Trophoblast cell (in vitro differentiated cells and primary cell): Measurements from ENCODE around the gene OR2T8.

ENCODE experiments used
- DNase-seq, 2 donors: peaks; one replicate each; pipeline ENCODE4 v3.0.0-alpha.2; 2016
- H2AFZ ChIP-seq: 2 replicates; pipeline ENCODE4 v1.6.1; 2013; ENCODE audit warnings: low read length, moderate library complexity, mild to moderate bottlenecking; ENCODE audit not compliant: insufficient read depth, poor library complexity
- H2AK5ac ChIP-seq: 2 replicates; pipeline ENCODE4 v1.6.1; 2013; ENCODE audit warnings: mild to moderate bottlenecking, low read length
- H2BK120ac ChIP-seq: 2 replicates; pipeline ENCODE4 v1.6.1; 2013; ENCODE audit warnings: low read length, mild to moderate bottlenecking, moderate library complexity; ENCODE audit not compliant: insufficient read depth, poor library complexity
- H2BK12ac ChIP-seq: 2 replicates; pipeline ENCODE4 v1.6.1; 2013; ENCODE audit warnings: mild to moderate bottlenecking, low read length, moderate library complexity
- H2BK5ac ChIP-seq: 2 replicates; pipeline ENCODE4 v1.6.1; 2013; ENCODE audit warnings: low read length, low read depth, moderate library complexity, mild to moderate bottlenecking; ENCODE audit not compliant: poor library complexity
- H3K14ac ChIP-seq: 2 replicates; pipeline ENCODE4 v1.6.1; 2013; ENCODE audit warnings: mild to moderate bottlenecking, low read length
- H3K18ac ChIP-seq: 2 replicates; pipeline ENCODE4 v1.6.1; 2013; ENCODE audit warnings: mild to moderate bottlenecking, low read length
- H3K23ac ChIP-seq: 2 replicates; pipeline ENCODE4 v1.6.1; 2013; ENCODE audit warnings: low read length
- H3K27ac ChIP-seq: 2 replicates; pipeline ENCODE4 v1.5.1; 2013; ENCODE audit warnings: low read depth, mild to moderate bottlenecking, inconsistent platforms, low read length, moderate library complexity
- H3K27me3 ChIP-seq: 2 replicates; pipeline ENCODE4 v1.6.1; 2013; ENCODE audit warnings: inconsistent platforms, mild to moderate bottlenecking, low read length, moderate library complexity; ENCODE audit not compliant: insufficient read depth
- H3K36me3 ChIP-seq, 2 experiments: 1 replicate in 1 of 2; 2 replicates in 1 of 2; pipeline ENCODE4 v1.6.1; 2013; ENCODE audit warnings: low read length in 2 of 2, mild to moderate bottlenecking in 2 of 2, moderate library complexity in 1 of 2; ENCODE audit not compliant: insufficient read depth in 2 of 2, control insufficient read depth in 1 of 2
- H3K4ac ChIP-seq: 2 replicates; pipeline ENCODE4 v1.6.1; 2013; ENCODE audit warnings: low read depth, mild to moderate bottlenecking, low read length, moderate library complexity
- H3K4me1 ChIP-seq, 2 experiments: 1 replicate in 1 of 2; 2 replicates in 1 of 2; pipeline ENCODE4 v1.6.1; 2013; ENCODE audit warnings: low read length in 2 of 2, mild to moderate bottlenecking in 2 of 2, moderate library complexity in 1 of 2; ENCODE audit not compliant: insufficient read depth in 2 of 2, control insufficient read depth in 1 of 2
- H3K4me2 ChIP-seq: 2 replicates; pipeline ENCODE4 v1.6.1; 2013; ENCODE audit warnings: inconsistent platforms, mild to moderate bottlenecking, low read length, moderate library complexity
- H3K4me3 ChIP-seq: 2 replicates; pipeline ENCODE4 v1.5.1; 2013; ENCODE audit warnings: mild to moderate bottlenecking, low read depth, low read length, inconsistent platforms
- H3K79me1 ChIP-seq: one replicate; pipeline ENCODE4 v1.6.1; 2013; ENCODE audit warnings: low read length
- H3K79me2 ChIP-seq: 2 replicates; pipeline ENCODE4 v1.6.1; 2013; ENCODE audit warnings: low read length, mild to moderate bottlenecking; ENCODE audit not compliant: control insufficient read depth, insufficient read depth, poor library complexity
- H3K9ac ChIP-seq: 2 replicates; pipeline ENCODE4 v1.6.1; 2013; ENCODE audit warnings: mild to moderate bottlenecking, low read length
- H3K9me3 ChIP-seq: 2 replicates; pipeline ENCODE4 v1.6.1; 2013; ENCODE audit warnings: low read depth, mild to moderate bottlenecking, control low read depth, inconsistent platforms, low read length; ENCODE audit not compliant: insufficient read depth
- H4K12ac ChIP-seq: 2 replicates; pipeline ENCODE4 v1.6.1; 2013; ENCODE audit warnings: low read depth, mild to moderate bottlenecking, low read length, moderate library complexity
- H4K8ac ChIP-seq: 2 replicates; pipeline ENCODE4 v1.6.1; 2013; ENCODE audit warnings: low read depth, mild to moderate bottlenecking, low read length, moderate library complexity
- H4K91ac ChIP-seq: one replicate; pipeline ENCODE4 v1.6.1; 2013; ENCODE audit warnings: low read depth, mild to moderate bottlenecking, low read length, moderate library complexity
- WGBS: extraction: QIAGEN DNeasy Blood & Tissue Kit; methylation state at CpG from one replicate; pipeline ENCODE4 v1.1.7; 2013; ENCODE audit warnings: missing lambda C conversion rate; ENCODE audit not compliant: insufficient read length, insufficient coverage; ENCODE audit errors: extremely low coverage; 5-methylcytosine and 5-hydroxymethylcytosine counted together

Gene OR2T8

DNA sequence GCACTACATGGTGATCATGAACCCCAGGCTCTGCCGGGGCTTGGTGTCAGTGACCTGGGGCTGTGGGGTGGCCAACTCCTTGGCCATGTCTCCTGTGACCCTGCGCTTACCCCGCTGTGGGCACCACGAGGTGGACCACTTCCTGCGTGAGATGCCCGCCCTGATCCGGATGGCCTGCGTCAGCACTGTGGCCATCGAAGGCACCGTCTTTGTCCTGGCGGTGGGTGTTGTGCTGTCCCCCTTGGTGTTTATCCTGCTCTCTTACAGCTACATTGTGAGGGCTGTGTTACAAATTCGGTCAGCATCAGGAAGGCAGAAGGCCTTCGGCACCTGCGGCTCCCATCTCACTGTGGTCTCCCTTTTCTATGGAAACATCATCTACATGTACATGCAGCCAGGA, 24.1 kb upstream of the OR2T8 start:
- no peak overlapping the region for H3K14ac ChIP-seq
- no peak overlapping the region for H2AFZ ChIP-seq
- peaks cover 7% of the 10 kb centered on the region for H3K9me3 ChIP-seq
- no peak overlapping the region for H3K18ac ChIP-seq
- H2BK5ac ChIP-seq, result no peak overlapping the region
- no peak overlapping the region for H3K27ac ChIP-seq
- H4K12ac ChIP-seq, result no peak overlapping the region
- DNase-seq, result no peak
- no peak overlapping the region for H2BK12ac ChIP-seq
- H4K8ac ChIP-seq, result no peak overlapping the region
- no peak overlapping the region for H2AK5ac ChIP-seq
- H3K27me3 ChIP-seq, result no peaks in the 10 kb centered on the region
- no peak overlapping the region for H3K4me2 ChIP-seq
- H3K4me3 ChIP-seq, result no peak overlapping the region
- H3K79me2 ChIP-seq, result no peaks in the 10 kb centered on the region
- H4K91ac ChIP-seq, result no peak overlapping the region
- WGBS, result no CpG with 5 or more reads among the region's 14 CpGs
- H2BK120ac ChIP-seq, result no peak overlapping the region
- H3K4me1 ChIP-seq, result no peaks in the 10 kb centered on the region
- H3K4ac ChIP-seq, result no peak overlapping the region
- H3K9ac ChIP-seq, result no peak overlapping the region
- H3K36me3 ChIP-seq, result no peaks in the 10 kb centered on the region
- H3K23ac ChIP-seq, result no peak overlapping the region
- no peaks in the 10 kb centered on the region for H3K79me1 ChIP-seq

DNA sequence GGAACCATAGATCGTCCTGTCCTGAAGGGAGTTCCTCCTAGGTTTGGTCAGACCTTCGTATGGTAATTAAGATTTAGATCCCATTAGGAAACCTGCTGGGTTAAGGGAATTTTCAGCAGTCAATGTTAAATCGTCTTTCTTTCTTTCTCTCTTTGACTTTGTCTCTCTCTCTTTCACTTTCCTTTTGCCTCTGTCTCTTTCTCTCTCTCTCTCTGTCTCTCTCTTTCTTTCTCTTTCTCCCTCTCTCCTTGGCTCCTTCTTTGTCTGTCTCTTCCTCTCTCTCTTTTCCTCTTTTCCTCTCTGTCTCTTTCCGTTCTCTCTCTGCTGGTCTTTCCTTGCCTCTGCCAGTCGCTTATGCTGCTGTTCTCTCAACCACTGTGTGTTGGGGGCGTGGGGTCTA, 15.9 kb upstream of the OR2T8 start:
- no peak overlapping the region for H3K9ac ChIP-seq
- no peak overlapping the region for H2BK120ac ChIP-seq
- no peak overlapping the region for H4K8ac ChIP-seq
- H3K27ac ChIP-seq, result no peak overlapping the region
- H3K4me3 ChIP-seq, result no peak overlapping the region
- H4K12ac ChIP-seq, result no peak overlapping the region
- peaks cover 1% of the 10 kb centered on the region for H3K9me3 ChIP-seq
- no CpG with 5 or more reads among the region's 6 CpGs for WGBS
- no peak overlapping the region for H2BK12ac ChIP-seq
- no peak overlapping the region for H3K18ac ChIP-seq
- H3K23ac ChIP-seq, result no peak overlapping the region
- H2AFZ ChIP-seq, result no peak overlapping the region
- H4K91ac ChIP-seq, result no peak overlapping the region
- no peaks in the 10 kb centered on the region for H3K27me3 ChIP-seq
- no peak overlapping the region for H2AK5ac ChIP-seq
- H2BK5ac ChIP-seq, result no peak overlapping the region
- no peak overlapping the region for H3K14ac ChIP-seq
- no peaks in the 10 kb centered on the region for H3K36me3 ChIP-seq
- DNase-seq, result no peak
- H3K4me2 ChIP-seq, result no peak overlapping the region
- H3K4me1 ChIP-seq, result peaks cover 2 to 7% of the 10 kb centered on the region in 2 experiments
- no peak overlapping the region for H3K4ac ChIP-seq
- H3K79me2 ChIP-seq, result no peaks in the 10 kb centered on the region
- H3K79me1 ChIP-seq, result no peaks in the 10 kb centered on the region

GRCh38 chr1:247905181-247905580, 14.9 kb upstream of the OR2T8 start:
- Histone ChIP-seq H3K4me2 (no peak overlapping the region), H4K12ac (no peak overlapping the region), H2AK5ac (no peak overlapping the region), H3K27me3 (no peaks in the 10 kb centered on the region), H3K4me3 (no peak overlapping the region), H2BK5ac (no peak overlapping the region), H2BK12ac (no peak overlapping the region), H3K9me3 (peaks cover 1% of the 10 kb centered on the region), H3K14ac (no peak overlapping the region), H3K9ac (no peak overlapping the region), H4K91ac (no peak overlapping the region), H3K23ac (no peak overlapping the region), H3K4me1 (peaks cover 2 to 7% of the 10 kb centered on the region in 2 experiments), H3K4ac (no peak overlapping the region), H3K36me3 (no peaks in the 10 kb centered on the region), H3K79me2 (no peaks in the 10 kb centered on the region), H2BK120ac (no peak overlapping the region), H2AFZ (no peak overlapping the region), H3K27ac (no peak overlapping the region), H3K79me1 (no peaks in the 10 kb centered on the region), H3K18ac (no peak overlapping the region), H4K8ac (no peak overlapping the region)
- no CpG with 5 or more reads among the region's 13 CpGs for WGBS
- no peak for DNase-seq

DNA sequence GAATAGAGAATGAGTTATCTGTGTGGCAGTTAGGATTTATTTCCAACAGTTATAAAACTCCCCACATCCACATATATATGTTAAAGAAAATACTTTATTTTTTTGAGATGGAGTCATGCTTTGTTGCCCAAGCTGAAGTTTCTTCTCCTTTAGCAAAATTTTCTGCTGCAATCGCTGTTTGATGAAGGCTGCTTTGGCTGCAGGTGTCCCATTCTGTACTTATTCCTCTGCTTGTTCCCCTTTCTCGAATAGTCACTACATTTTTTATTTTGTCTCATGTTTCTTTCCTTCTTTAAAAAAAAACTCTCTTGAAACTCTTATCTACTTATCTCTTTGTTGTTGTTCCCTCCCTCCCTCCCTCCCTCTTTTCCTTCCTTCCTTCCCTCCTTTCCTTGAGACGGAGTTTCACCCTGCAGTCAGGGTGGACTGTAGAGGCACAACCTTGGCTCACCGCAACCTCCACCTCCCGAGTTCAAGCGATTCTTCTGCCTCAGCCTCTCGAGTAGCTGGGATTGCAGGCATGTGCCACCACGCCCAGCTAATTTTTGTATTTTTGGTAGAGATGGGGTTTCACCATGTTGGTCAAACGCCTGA, 14.0 kb upstream of the OR2T8 start:
- no peak for DNase-seq
- Histone ChIP-seq H3K4me1 (peaks cover 2 to 7% of the 10 kb centered on the region in 2 experiments), H2BK120ac (no peak overlapping the region), H4K91ac (no peak overlapping the region), H4K12ac (no peak overlapping the region), H3K14ac (no peak overlapping the region), H2BK12ac (no peak overlapping the region), H2BK5ac (no peak overlapping the region), H3K79me2 (no peaks in the 10 kb centered on the region), H4K8ac (no peak overlapping the region), H2AFZ (no peak overlapping the region), H3K9me3 (peaks cover 1% of the 10 kb centered on the region), H3K36me3 (no peaks in the 10 kb centered on the region), H3K4ac (no peak overlapping the region), H2AK5ac (no peak overlapping the region), H3K79me1 (no peaks in the 10 kb centered on the region), H3K23ac (no peak overlapping the region), H3K27ac (no peak overlapping the region), H3K9ac (no peak overlapping the region), H3K4me3 (no peak overlapping the region), H3K27me3 (no peaks in the 10 kb centered on the region), H3K18ac (no peak overlapping the region), H3K4me2 (no peak overlapping the region)
- WGBS, result no CpG with 5 or more reads among the region's 9 CpGs
